ENCODE measurements around the gene EPS8. TPM values are rescaled to one million over a fixed set of nuclear protein-coding genes. Genes with fewer than 3 reads are reported as not detected.

The EPS8 gene
- total RNA-seq, 1 donor from 2014 or later = 31.7 TPM

DNA sequence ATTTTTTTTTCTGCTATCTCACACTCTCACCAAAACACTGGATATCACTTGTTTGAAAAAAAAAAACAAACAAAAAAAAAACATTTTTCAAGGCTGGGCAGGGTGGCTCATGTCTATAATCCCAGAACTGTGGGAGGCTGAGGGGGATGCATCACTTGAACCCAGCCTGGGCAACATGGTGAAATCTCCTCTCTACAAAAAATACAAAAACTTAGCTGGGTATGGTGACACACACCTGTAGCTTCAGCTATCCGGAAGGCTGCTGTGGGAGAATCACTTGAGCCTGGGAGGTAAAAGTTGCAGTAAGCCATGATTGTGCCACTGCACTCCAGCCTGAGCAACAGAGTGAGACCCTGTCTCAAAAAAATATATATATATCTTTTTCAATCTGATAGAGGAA, 66.2 kb downstream of the EPS8 start:
- no peaks in the 10 kb centered on the region for H3K27me3 Mint-ChIP-seq
- no peaks in the 10 kb centered on the region for H3K9me3 Mint-ChIP-seq

DNA sequence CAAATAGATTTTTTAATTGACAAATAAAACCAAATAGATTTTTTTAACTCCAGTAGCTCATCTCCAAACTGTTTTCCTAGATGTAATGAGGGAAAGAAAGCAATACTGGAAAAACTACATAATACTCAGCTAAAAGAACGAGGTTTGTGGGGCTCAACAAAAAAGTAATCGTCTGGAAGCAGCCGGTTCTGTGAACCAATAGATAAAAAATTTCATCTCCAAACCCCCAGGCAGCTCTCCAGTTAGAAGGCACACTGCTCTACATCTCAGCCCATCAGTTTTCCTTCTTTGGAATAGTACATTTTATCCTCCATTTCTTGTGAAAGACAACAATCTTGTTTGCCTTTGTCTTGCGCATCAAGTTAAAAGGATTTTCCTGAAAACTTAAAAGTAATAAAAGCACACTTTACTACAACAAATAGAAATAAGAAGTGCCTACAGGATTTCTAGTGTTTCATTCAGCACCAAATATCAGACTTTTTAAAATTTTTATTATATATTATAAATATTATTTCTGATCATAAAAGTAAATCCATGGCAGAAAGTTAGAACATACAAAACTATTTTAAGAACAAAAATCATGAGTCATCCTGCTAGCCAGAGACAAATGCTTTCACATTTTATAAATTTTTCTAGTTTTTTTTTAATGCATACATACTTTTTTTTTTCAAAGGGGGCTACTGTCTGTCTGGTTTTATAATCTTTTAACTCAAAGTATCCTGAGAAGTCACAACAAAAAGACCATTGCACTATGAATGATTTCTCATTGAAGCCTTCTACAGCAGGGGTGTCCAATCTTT, 67.7 kb downstream of the EPS8 start:
- no peak overlapping the region for H3K4me3 Mint-ChIP-seq
- DNase-seq (ENCODE audit: extremely low spot score, unreplicated experiment) = no peak
- H3K9me3 Mint-ChIP-seq = no peaks in the 10 kb centered on the region
- H3K4me1 Mint-ChIP-seq (ENCODE audit: unreplicated experiment) = peaks cover 12% of the 10 kb centered on the region
- TF ChIP-seq, protein P1, sequence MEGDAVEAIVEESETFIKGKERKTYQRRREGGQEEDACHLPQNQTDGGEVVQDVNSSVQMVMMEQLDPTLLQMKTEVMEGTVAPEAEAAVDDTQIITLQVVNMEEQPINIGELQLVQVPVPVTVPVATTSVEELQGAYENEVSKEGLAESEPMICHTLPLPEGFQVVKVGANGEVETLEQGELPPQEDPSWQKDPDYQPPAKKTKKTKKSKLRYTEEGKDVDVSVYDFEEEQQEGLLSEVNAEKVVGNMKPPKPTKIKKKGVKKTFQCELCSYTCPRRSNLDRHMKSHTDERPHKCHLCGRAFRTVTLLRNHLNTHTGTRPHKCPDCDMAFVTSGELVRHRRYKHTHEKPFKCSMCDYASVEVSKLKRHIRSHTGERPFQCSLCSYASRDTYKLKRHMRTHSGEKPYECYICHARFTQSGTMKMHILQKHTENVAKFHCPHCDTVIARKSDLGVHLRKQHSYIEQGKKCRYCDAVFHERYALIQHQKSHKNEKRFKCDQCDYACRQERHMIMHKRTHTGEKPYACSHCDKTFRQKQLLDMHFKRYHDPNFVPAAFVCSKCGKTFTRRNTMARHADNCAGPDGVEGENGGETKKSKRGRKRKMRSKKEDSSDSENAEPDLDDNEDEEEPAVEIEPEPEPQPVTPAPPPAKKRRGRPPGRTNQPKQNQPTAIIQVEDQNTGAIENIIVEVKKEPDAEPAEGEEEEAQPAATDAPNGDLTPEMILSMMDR (conservative IDR thresholded peaks at IDR 0.05) = no peak
- no peak overlapping the region for H3K27ac Mint-ChIP-seq
- H3K36me3 Mint-ChIP-seq = peaks cover 8% of the 10 kb centered on the region
- no peaks in the 10 kb centered on the region for H3K27me3 Mint-ChIP-seq

More for the DNA sequence above, 66.2 kb downstream of the EPS8 start:
- Mint-ChIP-seq H3K27ac (no peak overlapping the region), H3K36me3 (peaks cover 11% of the 10 kb centered on the region), H3K4me1 (ENCODE audit: unreplicated experiment) (peaks cover 13% of the 10 kb centered on the region), H3K4me3 (no peak overlapping the region)
- no peak for DNase-seq (ENCODE audit: extremely low spot score, unreplicated experiment)
- TF ChIP-seq, protein P1 (conservative IDR thresholded peaks at IDR 0.05) = no peak

DNA sequence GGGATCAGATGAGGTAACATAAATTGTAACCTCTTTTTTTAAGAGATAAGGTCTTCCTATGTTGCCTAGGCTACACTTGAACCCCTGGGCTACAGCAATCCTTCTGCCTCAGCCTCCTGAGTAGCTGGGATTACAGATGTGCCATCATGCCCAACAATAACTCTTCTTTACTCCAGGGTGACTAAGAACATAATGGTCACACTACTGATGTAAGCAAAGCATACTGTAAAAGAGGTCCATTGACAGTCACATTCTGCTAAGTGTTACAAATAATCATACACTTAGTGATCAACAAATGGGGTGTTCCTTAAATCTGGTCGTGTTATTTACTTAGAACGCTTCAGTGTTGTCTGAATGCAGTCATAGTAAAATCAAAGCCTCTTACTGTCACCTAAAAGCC, 68.9 kb downstream of the EPS8 start:
- Mint-ChIP-seq H3K9me3 (no peaks in the 10 kb centered on the region), H3K4me3 (no peak overlapping the region), H3K36me3 (peaks cover 7% of the 10 kb centered on the region), H3K27ac (no peak overlapping the region), H3K27me3 (no peaks in the 10 kb centered on the region), H3K4me1 (ENCODE audit: unreplicated experiment) (peaks cover 4% of the 10 kb centered on the region)
- TF ChIP-seq, protein P1 (conservative IDR thresholded peaks at IDR 0.05) = no peak
- DNase-seq (ENCODE audit: extremely low spot score, unreplicated experiment) = no peak

DNA sequence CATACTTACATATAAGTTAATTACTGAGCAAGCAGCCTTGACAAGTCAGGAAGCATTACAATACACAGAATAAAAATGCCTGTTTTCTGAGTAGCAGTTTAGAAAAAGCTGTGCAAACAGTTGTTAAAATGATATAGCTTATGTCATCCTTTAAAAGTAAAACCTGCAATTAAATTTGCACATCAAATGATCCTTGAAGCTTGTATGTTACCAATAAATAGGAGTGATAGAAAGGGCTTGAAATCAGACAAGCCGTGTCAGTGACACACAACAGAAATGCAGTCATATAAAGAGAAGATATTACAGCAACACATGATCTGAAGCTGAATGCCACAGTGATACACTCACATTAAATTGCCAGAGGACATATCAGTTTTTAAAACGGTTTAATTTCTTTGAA, 70.0 kb downstream of the EPS8 start:
- no peaks in the 10 kb centered on the region for H3K9me3 Mint-ChIP-seq
- no peak for DNase-seq (ENCODE audit: extremely low spot score, unreplicated experiment)
- no peak overlapping the region for H3K4me3 Mint-ChIP-seq
- TF ChIP-seq, protein P1 (conservative IDR thresholded peaks at IDR 0.05) = no peak
- H3K27ac Mint-ChIP-seq = no peak overlapping the region
- peaks cover 11% of the 10 kb centered on the region for H3K36me3 Mint-ChIP-seq
- peaks cover 4% of the 10 kb centered on the region for H3K4me1 Mint-ChIP-seq (ENCODE audit: unreplicated experiment)
- no peaks in the 10 kb centered on the region for H3K27me3 Mint-ChIP-seq

DNA sequence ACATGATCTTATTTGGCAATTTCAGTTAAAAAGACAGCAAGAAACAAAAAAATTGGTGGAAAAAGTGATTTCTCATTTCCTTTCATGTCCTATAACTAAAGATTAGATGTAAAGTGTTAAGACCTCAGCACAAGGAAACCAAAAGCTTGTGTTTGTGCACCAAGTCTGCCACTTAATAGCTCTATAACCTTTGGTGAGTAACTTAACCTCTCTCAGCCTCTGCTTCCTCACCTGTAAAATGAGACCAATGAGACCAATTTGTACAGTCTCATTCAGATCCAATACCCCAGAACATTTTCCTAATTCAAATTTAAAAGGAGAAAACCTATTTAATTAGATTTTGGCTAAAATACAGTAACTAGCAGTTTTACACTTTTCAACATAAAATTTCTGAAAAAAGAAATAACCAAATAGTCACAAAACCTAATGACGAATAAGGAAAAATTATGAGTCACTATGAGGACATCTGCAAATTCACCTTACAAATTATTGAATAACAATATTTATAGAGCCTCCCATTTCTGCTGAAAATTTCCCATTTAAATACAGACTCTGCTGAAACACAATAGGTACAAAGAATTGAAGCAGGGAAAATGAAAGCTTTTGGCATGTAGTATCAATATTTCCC, 71.1 kb downstream of the EPS8 start:
- Mint-ChIP-seq H3K4me1 (ENCODE audit: unreplicated experiment) (peaks cover 4% of the 10 kb centered on the region), H3K9me3 (no peaks in the 10 kb centered on the region), H3K36me3 (peaks cover 13% of the 10 kb centered on the region), H3K27ac (no peak overlapping the region), H3K27me3 (no peaks in the 10 kb centered on the region), H3K4me3 (no peak overlapping the region)
- TF ChIP-seq, protein P1 (conservative IDR thresholded peaks at IDR 0.05) = no peak
- DNase-seq (ENCODE audit: extremely low spot score, unreplicated experiment) = no peak

All from type B pancreatic cell (in vitro differentiated cells).